Esophagus muscularis mucosa (tissue), 3 donors: ENCODE results near the gene MAP2K2.

Source experiments
- POLR2A ChIP-seq: fragments of 450-650 bp; IDR thresholded peaks from one replicate; pipeline ENCODE4 v1.6.1; 2017; ENCODE audit warnings: antibody characterized with exemption, moderate library complexity, mild to moderate bottlenecking, low read depth
- TF ChIP-seq, protein P1 (sequence below), 3 experiments: fragments of 200-600 bp in 2 of 3; fragments of 450-650 bp in 1 of 3; sonication (generic) in 2 of 3; IDR thresholded peaks; one replicate each; pipeline ENCODE4 v1.5.1; 2017 to 2019; ENCODE audit warnings: antibody characterized with exemption in 3 of 3, mild to moderate bottlenecking in 2 of 3, moderate library complexity in 1 of 3

DNA sequence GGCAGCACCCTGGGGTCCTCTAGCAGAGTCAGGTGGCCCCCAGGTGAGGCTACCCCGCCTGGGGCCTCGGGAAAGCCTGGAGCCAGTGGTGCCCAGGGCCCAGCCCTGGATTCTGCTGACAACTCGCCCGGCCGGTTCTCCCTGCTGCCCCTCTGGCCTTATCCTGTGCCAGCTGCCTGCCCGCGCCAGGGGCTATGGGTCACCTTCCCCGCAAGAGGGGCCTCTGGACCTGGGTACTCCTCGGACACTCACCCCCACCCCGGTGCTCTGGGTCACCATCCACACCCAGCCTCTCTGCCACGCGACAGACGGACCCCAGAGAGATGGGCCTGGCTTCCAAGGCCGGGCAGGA is 81.2 kb downstream of the MAP2K2 start:
- TF ChIP-seq, protein P1, sequence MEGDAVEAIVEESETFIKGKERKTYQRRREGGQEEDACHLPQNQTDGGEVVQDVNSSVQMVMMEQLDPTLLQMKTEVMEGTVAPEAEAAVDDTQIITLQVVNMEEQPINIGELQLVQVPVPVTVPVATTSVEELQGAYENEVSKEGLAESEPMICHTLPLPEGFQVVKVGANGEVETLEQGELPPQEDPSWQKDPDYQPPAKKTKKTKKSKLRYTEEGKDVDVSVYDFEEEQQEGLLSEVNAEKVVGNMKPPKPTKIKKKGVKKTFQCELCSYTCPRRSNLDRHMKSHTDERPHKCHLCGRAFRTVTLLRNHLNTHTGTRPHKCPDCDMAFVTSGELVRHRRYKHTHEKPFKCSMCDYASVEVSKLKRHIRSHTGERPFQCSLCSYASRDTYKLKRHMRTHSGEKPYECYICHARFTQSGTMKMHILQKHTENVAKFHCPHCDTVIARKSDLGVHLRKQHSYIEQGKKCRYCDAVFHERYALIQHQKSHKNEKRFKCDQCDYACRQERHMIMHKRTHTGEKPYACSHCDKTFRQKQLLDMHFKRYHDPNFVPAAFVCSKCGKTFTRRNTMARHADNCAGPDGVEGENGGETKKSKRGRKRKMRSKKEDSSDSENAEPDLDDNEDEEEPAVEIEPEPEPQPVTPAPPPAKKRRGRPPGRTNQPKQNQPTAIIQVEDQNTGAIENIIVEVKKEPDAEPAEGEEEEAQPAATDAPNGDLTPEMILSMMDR (IDR thresholded peaks at IDR 0.05) = no peak
- TF ChIP-seq POLR2A = no peak
